ENCODE data around the gene EVA1C. TPM values are rescaled to one million over a fixed set of nuclear protein-coding genes. Genes with fewer than 3 reads are reported as not detected.

EVA1C gene
- total and polyA plus RNA-seq, 9 of the 15 experiments (the other 6 are each of a cell fraction or from before 2014, with no cell fraction given), result 0.22 TPM; not detected in 8

DNA sequence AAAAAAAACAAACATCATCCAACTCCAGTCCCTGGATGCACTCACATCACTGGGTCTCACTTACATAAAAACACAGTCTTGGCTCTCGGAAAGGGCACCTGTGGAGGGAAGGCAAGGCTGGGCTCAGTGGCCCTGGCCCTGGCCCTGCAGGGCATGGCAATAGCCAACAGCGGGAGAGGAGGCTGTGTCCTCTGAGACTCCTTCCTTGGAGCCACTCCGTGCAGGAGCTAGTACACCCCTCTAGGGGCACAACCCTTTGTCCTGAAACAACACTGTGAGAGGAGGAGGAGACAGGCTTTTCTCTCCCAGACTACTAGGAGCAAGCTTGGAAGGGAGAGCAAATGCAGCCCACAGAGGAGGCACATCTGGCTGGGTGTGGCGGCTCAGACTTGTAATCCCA is 47.7 kb upstream of the EVA1C start:
- POLR2A ChIA-PET, result no interaction called here
- Histone ChIP-seq H3K27ac (ENCODE audit: extremely low read depth, low read depth, low read length) (no peak overlapping the region), H3K27me3 (ENCODE audit: control insufficient read depth in 2 of 2, insufficient read depth in 2 of 2, low read length in 2 of 2) (no peaks in the 10 kb centered on the region), H3K36me3 (ENCODE audit: control insufficient read depth, insufficient read depth, low read length) (peaks cover 99% of the 10 kb centered on the region), H3K4me2 (ENCODE audit: insufficient read depth, low read length) (no peak overlapping the region), H3K9ac (ENCODE audit: insufficient read depth in 1 of 2, low read depth in 2 of 2, low read length in 2 of 2) (no peak overlapping the region), H3K9me3 (replicated peaks; ENCODE audit: control insufficient read depth, insufficient read depth, low read depth, low read length) (no peaks in the 10 kb centered on the region), H3K4me1 (replicated peaks in 1 of 2; ENCODE audit: control insufficient read depth in 2 of 2, insufficient read depth in 2 of 2, low read length in 2 of 2) (no peaks in the 10 kb centered on the region), H3K9me1 (ENCODE audit: control insufficient read depth, insufficient read depth, low read length) (no peaks in the 10 kb centered on the region), H4K20me1 (replicated peaks; ENCODE audit: control insufficient read depth, insufficient read depth, low read length) (no peaks in the 10 kb centered on the region; the same call in 1 of the 2 replicates), H3K4me3 (no peak overlapping the region), H2AFZ (ENCODE audit: low read depth, low read length) (no peak overlapping the region), H3K79me2 (ENCODE audit: control insufficient read depth, insufficient read depth, low read length) (no peaks in the 10 kb centered on the region)
- intact Hi-C loops (cut with micrococcal nuclease) (no loop called here), in situ Hi-C loops (cut with MboI) (no loop called here)
- 97% methylated on average over 4 of the region's 4 CpGs for WGBS (ENCODE audit: insufficient coverage, low coverage, missing lambda C conversion rate)
- ATAC-seq (no peak), FAIRE-seq (no peak), DNase-seq (ENCODE audit: extremely low read depth in 1 of 4, low spot score in 3 of 4) (no peak)
- CTCF ChIA-PET (ENCODE audit: low intra/inter-chr PET ratio), result no interaction called here
- BruUV-seq (replicated peaks), result no TSS peak
- TF ChIP-seq ZNF589 (CRISPR knock-in tag; IDR thresholded peaks at IDR 0.05; ENCODE audit: low read depth), result no peak
- no peak for TF ChIP-seq HBP1 (CRISPR knock-in tag; IDR thresholded peaks at IDR 0.05)
- no peak for TF ChIP-seq FIP1L1 (IDR thresholded peaks at IDR 0.05; ENCODE audit: low read depth, low read length, poor library complexity, severe bottlenecking)
- no peak for TF ChIP-seq GTF2E2 (tag; IDR thresholded peaks at IDR 0.05)
- TF ChIP-seq CREM (IDR thresholded peaks at IDR 0.05; ENCODE audit: low read depth), result no peak
- TF ChIP-seq, protein P1, sequence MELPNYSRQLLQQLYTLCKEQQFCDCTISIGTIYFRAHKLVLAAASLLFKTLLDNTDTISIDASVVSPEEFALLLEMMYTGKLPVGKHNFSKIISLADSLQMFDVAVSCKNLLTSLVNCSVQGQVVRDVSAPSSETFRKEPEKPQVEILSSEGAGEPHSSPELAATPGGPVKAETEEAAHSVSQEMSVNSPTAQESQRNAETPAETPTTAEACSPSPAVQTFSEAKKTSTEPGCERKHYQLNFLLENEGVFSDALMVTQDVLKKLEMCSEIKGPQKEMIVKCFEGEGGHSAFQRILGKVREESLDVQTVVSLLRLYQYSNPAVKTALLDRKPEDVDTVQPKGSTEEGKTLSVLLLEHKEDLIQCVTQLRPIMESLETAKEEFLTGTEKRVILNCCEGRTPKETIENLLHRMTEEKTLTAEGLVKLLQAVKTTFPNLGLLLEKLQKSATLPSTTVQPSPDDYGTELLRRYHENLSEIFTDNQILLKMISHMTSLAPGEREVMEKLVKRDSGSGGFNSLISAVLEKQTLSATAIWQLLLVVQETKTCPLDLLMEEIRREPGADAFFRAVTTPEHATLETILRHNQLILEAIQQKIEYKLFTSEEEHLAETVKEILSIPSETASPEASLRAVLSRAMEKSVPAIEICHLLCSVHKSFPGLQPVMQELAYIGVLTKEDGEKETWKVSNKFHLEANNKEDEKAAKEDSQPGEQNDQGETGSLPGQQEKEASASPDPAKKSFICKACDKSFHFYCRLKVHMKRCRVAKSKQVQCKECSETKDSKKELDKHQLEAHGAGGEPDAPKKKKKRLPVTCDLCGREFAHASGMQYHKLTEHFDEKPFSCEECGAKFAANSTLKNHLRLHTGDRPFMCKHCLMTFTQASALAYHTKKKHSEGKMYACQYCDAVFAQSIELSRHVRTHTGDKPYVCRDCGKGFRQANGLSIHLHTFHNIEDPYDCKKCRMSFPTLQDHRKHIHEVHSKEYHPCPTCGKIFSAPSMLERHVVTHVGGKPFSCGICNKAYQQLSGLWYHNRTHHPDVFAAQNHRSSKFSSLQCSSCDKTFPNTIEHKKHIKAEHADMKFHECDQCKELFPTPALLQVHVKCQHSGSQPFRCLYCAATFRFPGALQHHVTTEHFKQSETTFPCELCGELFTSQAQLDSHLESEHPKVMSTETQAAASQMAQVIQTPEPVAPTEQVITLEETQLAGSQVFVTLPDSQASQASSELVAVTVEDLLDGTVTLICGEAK (IDR thresholded peaks at IDR 0.05), result no peak
- TF ChIP-seq, protein P1 (CRISPR knock-in tag; IDR thresholded peaks at IDR 0.05), result no peak
- no peak for TF ChIP-seq KHSRP (IDR thresholded peaks at IDR 0.05)
- no peak for TF ChIP-seq ZNF274 (IDR thresholded peaks at IDR 0.05; ENCODE audit: borderline replicate concordance, low read depth, low read length)
- TF ChIP-seq EP400 (IDR thresholded peaks at IDR 0.05), result no peak
- no peak for TF ChIP-seq YBX1 (IDR thresholded peaks at IDR 0.05)
- TF ChIP-seq, protein P2, sequence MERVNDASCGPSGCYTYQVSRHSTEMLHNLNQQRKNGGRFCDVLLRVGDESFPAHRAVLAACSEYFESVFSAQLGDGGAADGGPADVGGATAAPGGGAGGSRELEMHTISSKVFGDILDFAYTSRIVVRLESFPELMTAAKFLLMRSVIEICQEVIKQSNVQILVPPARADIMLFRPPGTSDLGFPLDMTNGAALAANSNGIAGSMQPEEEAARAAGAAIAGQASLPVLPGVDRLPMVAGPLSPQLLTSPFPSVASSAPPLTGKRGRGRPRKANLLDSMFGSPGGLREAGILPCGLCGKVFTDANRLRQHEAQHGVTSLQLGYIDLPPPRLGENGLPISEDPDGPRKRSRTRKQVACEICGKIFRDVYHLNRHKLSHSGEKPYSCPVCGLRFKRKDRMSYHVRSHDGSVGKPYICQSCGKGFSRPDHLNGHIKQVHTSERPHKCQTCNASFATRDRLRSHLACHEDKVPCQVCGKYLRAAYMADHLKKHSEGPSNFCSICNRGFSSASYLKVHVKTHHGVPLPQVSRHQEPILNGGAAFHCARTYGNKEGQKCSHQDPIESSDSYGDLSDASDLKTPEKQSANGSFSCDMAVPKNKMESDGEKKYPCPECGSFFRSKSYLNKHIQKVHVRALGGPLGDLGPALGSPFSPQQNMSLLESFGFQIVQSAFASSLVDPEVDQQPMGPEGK (CRISPR knock-in tag; IDR thresholded peaks at IDR 0.05; ENCODE audit: borderline replicate concordance), result no peak
